BJ (cell line): ENCODE measurements around the gene TTLL7. TPM values are rescaled to one million over a fixed set of nuclear protein-coding genes. Genes with fewer than 3 reads are reported as not detected.

ENCODE experiments used
- CTCF ChIA-PET: fragments of 350-600 bp; formaldehyde crosslinking; extraction: SDS; loops from one replicate; lab custom pipeline; 2021; ENCODE audit warnings: antibody characterized with exemption, inconsistent platforms; lab: Yijun Ruan, JAX
- POLR2A ChIA-PET: fragments of 300-600 bp; sonication (Branson Sonifier 250); formaldehyde crosslinking; extraction: SDS; loops from one replicate; lab custom pipeline; 2021; ENCODE audit warnings: antibody characterized with exemption; lab: Charles Lee
- DNase-seq: peaks from one replicate; pipeline ENCODE4 v3.0.0-alpha.2; 2011; ENCODE audit warnings: low read depth
- H3K27me3 ChIP-seq: 2 replicates; pipeline ENCODE4 v1.6.0; 2011; ENCODE audit warnings: low read length; ENCODE audit not compliant: control insufficient read depth, insufficient read depth
- H3K36me3 ChIP-seq: 2 replicates; pipeline ENCODE4 v1.5.1; 2011; ENCODE audit warnings: low read length; ENCODE audit not compliant: control insufficient read depth, insufficient read depth
- H3K4me3 ChIP-seq: 2 replicates; pipeline ENCODE4 v1.5.1; 2011; ENCODE audit warnings: low read depth, mild to moderate bottlenecking, control low read depth, low read length
- CTCF ChIP-seq: IDR thresholded peaks from 2 replicates; pipeline ENCODE4 v1.5.1; 2011; ENCODE audit warnings: low read depth, mild to moderate bottlenecking, control low read depth, inconsistent platforms, low read length, moderate library complexity; ENCODE audit not compliant: insufficient read depth
- polyA plus RNA-seq: library from polyadenylated mRNA; depleted of rRNA; stranded (reverse); fragments of >200 nt; gene quantifications from 2 replicates; pipeline ENCODE4 v1.2.3, GENCODE V29; 2011

The TTLL7 gene
- polyA plus RNA-seq, 1 experiment, result 4.7 TPM

GRCh38 chr1:83923553-83923952, 75.4 kb downstream of the TTLL7 start:
- no peaks in the 10 kb centered on the region for H3K27me3 ChIP-seq
- CTCF ChIA-PET, result interaction anchor here (0.6 to 1.4 kb wide), 3 partner anchors 9 to 519 kb away, joined by 3 to 5 read pairs (median 4); no protein-coding TSS in a partner anchor
- POLR2A ChIA-PET, result no interaction called here
- DNase-seq, result no peak
- TF ChIP-seq CTCF, result no peak
- H3K4me3 ChIP-seq, result no peak overlapping the region
- H3K36me3 ChIP-seq, result no peaks in the 10 kb centered on the region

- ChIA-PET POLR2A (no interaction called here), CTCF (interaction anchor here (0.7 to 1.4 kb wide), 5 partner anchors 10 to 851 kb away, joined by 3 read pairs; no protein-coding TSS in a partner anchor)
- TF ChIP-seq CTCF, result no peak
- Histone ChIP-seq H3K36me3 (no peaks in the 10 kb centered on the region), H3K4me3 (no peak overlapping the region), H3K27me3 (no peaks in the 10 kb centered on the region)
- DNase-seq, result no peak
These were observed 76.5 kb downstream of the TTLL7 start for GRCh38 chr1:83922431-83922830.

GRCh38 chr1:83920320-83920719, 78.6 kb downstream of the TTLL7 start:
- Histone ChIP-seq H3K36me3 (no peaks in the 10 kb centered on the region), H3K27me3 (no peaks in the 10 kb centered on the region), H3K4me3 (no peak overlapping the region)
- POLR2A ChIA-PET, result no interaction called here
- CTCF ChIA-PET, result no interaction called here
- TF ChIP-seq CTCF, result no peak
- DNase-seq, result no peak

- DNase-seq, result no peak
- CTCF ChIA-PET, result interaction anchor here (1.4 kb wide), 1 partner anchor 11 kb away, joined by 5 read pairs; no protein-coding TSS in a partner anchor
- Histone ChIP-seq H3K27me3 (no peaks in the 10 kb centered on the region), H3K4me3 (no peak overlapping the region), H3K36me3 (no peaks in the 10 kb centered on the region)
- no peak for TF ChIP-seq CTCF
- POLR2A ChIA-PET, result no interaction called here
These were observed 79.1 kb downstream of the TTLL7 start for GRCh38 chr1:83919872-83920271.

GRCh38 chr1:83918688-83919285, 80.1 kb downstream of the TTLL7 start:
- ChIA-PET POLR2A (no interaction called here), CTCF (interaction anchor here (0.6 to 1.4 kb wide), 3 partner anchors 12 to 25 kb away, joined by 3 to 5 read pairs (median 4); no protein-coding TSS in a partner anchor)
- no peak overlapping the region for H3K4me3 ChIP-seq
- H3K27me3 ChIP-seq, result no peaks in the 10 kb centered on the region
- no peaks in the 10 kb centered on the region for H3K36me3 ChIP-seq
- no peak for DNase-seq
- TF ChIP-seq CTCF, result no peak
